Tibial nerve (tissue), 4 donors: ENCODE data around the gene NAA38.

Source experiments
- CTCF ChIP-seq, 5 experiments: fragments of 200-600 bp in 3 of 5; fragments of 450-650 bp in 2 of 5; sonication (generic) in 3 of 5; IDR thresholded peaks; one replicate each; pipeline ENCODE4 v1.5.1; 2016 to 2019; ENCODE audit warnings: antibody characterized with exemption in 5 of 5, mild to moderate bottlenecking in 3 of 5, moderate library complexity in 2 of 5
- EP300 ChIP-seq, 2 donors: sonication (generic); formaldehyde crosslinking; IDR thresholded peaks; one replicate each; pipeline ENCODE4 v1.6.1; 2017; ENCODE audit warnings: antibody characterized with exemption in 2 of 2, mild to moderate bottlenecking in 1 of 2
- POLR2A ChIP-seq, 2 donors: fragments of 450-650 bp; IDR thresholded peaks; one replicate each; pipeline ENCODE4 v1.6.1; 2017; ENCODE audit warnings: antibody characterized with exemption in 2 of 2, mild to moderate bottlenecking in 2 of 2, moderate library complexity in 2 of 2

- no peak for TF ChIP-seq CTCF (IDR thresholded peaks at IDR 0.05)
- no peak for TF ChIP-seq POLR2A (IDR thresholded peaks at IDR 0.05)
- no peak for TF ChIP-seq EP300 (IDR thresholded peaks at IDR 0.05)
Observed at GRCh38 chr17:7893187-7893880, 36.0 kb upstream of the NAA38 start.
